ENCODE results near the gene LAMC2.

Gene LAMC2

DNA sequence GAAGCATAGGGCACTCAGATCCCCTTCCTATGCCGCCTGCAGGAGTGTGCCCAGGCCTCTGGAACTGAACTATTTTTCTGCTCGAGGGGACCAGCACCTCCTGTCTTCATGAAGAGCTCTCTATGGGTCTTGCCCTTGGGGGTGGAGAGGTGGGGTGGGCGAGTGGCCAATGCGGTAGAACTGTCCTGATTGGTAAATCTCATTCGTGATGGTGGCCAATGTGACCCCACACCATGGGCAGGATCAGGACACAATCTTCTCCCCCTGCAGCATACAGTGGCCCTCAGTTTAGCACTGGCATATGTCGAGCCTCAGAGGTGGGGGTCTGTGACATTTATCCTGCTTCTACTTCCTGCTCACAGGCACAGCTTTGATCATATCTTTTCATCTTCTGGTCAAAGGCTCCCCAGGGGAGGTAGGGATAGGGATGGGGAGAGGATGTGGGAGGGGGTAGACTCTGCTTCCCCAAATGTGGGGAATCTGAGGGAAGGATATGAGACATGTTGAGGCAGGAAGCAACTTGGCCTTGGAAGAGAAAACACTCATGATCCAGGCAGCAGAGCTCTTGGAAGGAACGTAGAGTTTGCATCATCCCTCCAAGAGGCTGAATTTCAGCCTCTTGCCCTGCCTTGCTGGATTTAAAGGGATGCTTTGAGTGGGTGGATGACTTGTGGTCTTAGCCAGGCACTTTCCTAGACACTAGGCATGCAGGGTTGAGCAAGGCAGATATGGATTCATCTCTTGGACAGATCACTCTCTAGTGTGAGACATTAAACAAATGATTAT lies 81.8 kb downstream of the LAMC2 start:
- Histone ChIP-seq H2AFZ (ENCODE audit: low read depth, low read length) (no peak overlapping the region), H3K4me2 (ENCODE audit: insufficient read depth, low read length) (no peak overlapping the region), H3K27me3 (ENCODE audit: insufficient read depth, low read length, poor library complexity) (peaks cover 27% of the 10 kb centered on the region), H3K27ac (ENCODE audit: low read length) (no peak overlapping the region), H3K9ac (ENCODE audit: low read depth, low read length) (no peak overlapping the region), H4K20me1 (ENCODE audit: insufficient read depth, low read length) (no peaks in the 10 kb centered on the region), H3K4me1 (ENCODE audit: insufficient read depth, low read length) (no peaks in the 10 kb centered on the region), H3K4me3 (ENCODE audit: low read depth in 1 of 2, low read length in 2 of 2) (no peak overlapping the region), H3K79me2 (ENCODE audit: insufficient read depth, low read length) (no peaks in the 10 kb centered on the region), H3K9me3 (ENCODE audit: insufficient read depth, low read length, severe bottlenecking) (no peaks in the 10 kb centered on the region), H3K36me3 (ENCODE audit: insufficient read depth, low read length) (no peaks in the 10 kb centered on the region)
- TF ChIP-seq EZH2 (IDR thresholded peaks at IDR 0.05; ENCODE audit: borderline replicate concordance, low read depth, low read length, severe bottlenecking) = no peak
- TF ChIP-seq, protein P1, sequence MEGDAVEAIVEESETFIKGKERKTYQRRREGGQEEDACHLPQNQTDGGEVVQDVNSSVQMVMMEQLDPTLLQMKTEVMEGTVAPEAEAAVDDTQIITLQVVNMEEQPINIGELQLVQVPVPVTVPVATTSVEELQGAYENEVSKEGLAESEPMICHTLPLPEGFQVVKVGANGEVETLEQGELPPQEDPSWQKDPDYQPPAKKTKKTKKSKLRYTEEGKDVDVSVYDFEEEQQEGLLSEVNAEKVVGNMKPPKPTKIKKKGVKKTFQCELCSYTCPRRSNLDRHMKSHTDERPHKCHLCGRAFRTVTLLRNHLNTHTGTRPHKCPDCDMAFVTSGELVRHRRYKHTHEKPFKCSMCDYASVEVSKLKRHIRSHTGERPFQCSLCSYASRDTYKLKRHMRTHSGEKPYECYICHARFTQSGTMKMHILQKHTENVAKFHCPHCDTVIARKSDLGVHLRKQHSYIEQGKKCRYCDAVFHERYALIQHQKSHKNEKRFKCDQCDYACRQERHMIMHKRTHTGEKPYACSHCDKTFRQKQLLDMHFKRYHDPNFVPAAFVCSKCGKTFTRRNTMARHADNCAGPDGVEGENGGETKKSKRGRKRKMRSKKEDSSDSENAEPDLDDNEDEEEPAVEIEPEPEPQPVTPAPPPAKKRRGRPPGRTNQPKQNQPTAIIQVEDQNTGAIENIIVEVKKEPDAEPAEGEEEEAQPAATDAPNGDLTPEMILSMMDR (IDR thresholded peaks at IDR 0.05; ENCODE audit: borderline replicate concordance, extremely low read depth, low read length, poor library complexity, severe bottlenecking) = no peak
- no peak for DNase-seq
- ATAC-seq (ENCODE audit: insufficient read depth, low read depth) = no peak

DNA sequence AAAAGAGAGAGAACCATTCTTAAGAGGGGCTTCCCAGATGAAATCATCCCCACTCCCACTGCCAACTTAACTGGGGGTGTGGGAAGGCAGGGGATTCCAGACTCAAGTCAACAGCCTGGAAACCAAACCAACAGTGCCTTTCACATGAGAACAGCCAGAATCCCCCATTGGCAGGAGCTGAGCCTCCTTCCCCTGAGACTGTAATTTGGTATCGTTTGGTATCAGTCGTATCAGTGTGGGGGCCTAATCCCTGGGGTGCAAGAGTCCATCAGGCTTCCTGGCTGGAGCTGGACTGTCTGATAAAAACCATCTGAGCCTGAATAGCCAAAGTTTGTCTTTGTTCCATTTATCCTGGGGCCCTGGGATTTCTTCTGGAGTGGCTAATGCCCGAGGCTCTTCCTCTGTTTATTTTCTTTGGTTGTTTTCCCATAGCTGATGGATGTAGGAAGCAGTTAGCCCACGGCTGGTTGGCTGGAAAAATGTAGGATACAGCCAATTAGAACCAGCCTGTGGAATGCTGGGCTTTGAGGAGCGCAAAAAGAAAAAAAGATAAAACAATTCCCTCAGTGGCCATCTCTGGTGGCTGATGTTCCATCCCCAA lies 84.6 kb downstream of the LAMC2 start:
- no peaks in the 10 kb centered on the region for H3K4me1 ChIP-seq (ENCODE audit: insufficient read depth, low read length)
- peaks cover 21% of the 10 kb centered on the region for H3K27me3 ChIP-seq (ENCODE audit: insufficient read depth, low read length, poor library complexity)
- no peaks in the 10 kb centered on the region for H3K36me3 ChIP-seq (ENCODE audit: insufficient read depth, low read length)
- no peak overlapping the region for H3K4me2 ChIP-seq (ENCODE audit: insufficient read depth, low read length)
- no peaks in the 10 kb centered on the region for H4K20me1 ChIP-seq (ENCODE audit: insufficient read depth, low read length)
- no peak overlapping the region for H3K4me3 ChIP-seq (ENCODE audit: low read depth in 1 of 2, low read length in 2 of 2)
- no peak overlapping the region for H3K27ac ChIP-seq (ENCODE audit: low read length)
- H3K9me3 ChIP-seq (ENCODE audit: insufficient read depth, low read length, severe bottlenecking) = no peaks in the 10 kb centered on the region
- H3K79me2 ChIP-seq (ENCODE audit: insufficient read depth, low read length) = no peaks in the 10 kb centered on the region
- no peak overlapping the region for H3K9ac ChIP-seq (ENCODE audit: low read depth, low read length)
- no peak overlapping the region for H2AFZ ChIP-seq (ENCODE audit: low read depth, low read length)
- no peak for TF ChIP-seq EZH2 (IDR thresholded peaks at IDR 0.05; ENCODE audit: borderline replicate concordance, low read depth, low read length, severe bottlenecking)
- TF ChIP-seq, protein P1 (IDR thresholded peaks at IDR 0.05; ENCODE audit: borderline replicate concordance, extremely low read depth, low read length, poor library complexity, severe bottlenecking) = no peak
- DNase-seq = no peak
- ATAC-seq (ENCODE audit: insufficient read depth, low read depth) = no peak

GRCh38 chr1:183272390-183272848 lies 86.4 kb downstream of the LAMC2 start:
- TF ChIP-seq EZH2 (IDR thresholded peaks at IDR 0.05; ENCODE audit: borderline replicate concordance, low read depth, low read length, severe bottlenecking) = no peak
- TF ChIP-seq, protein P1 (IDR thresholded peaks at IDR 0.05; ENCODE audit: borderline replicate concordance, extremely low read depth, low read length, poor library complexity, severe bottlenecking) = no peak
- ATAC-seq (ENCODE audit: insufficient read depth, low read depth) (no peak), DNase-seq (no peak)
- Histone ChIP-seq H3K9ac (ENCODE audit: low read depth, low read length) (no peak overlapping the region), H2AFZ (ENCODE audit: low read depth, low read length) (no peak overlapping the region), H3K27me3 (ENCODE audit: insufficient read depth, low read length, poor library complexity) (peaks cover 10% of the 10 kb centered on the region), H3K9me3 (ENCODE audit: insufficient read depth, low read length, severe bottlenecking) (no peaks in the 10 kb centered on the region), H4K20me1 (ENCODE audit: insufficient read depth, low read length) (no peaks in the 10 kb centered on the region), H3K79me2 (ENCODE audit: insufficient read depth, low read length) (no peaks in the 10 kb centered on the region), H3K36me3 (ENCODE audit: insufficient read depth, low read length) (no peaks in the 10 kb centered on the region), H3K4me3 (ENCODE audit: low read depth in 1 of 2, low read length in 2 of 2) (no peak overlapping the region), H3K4me2 (ENCODE audit: insufficient read depth, low read length) (no peak overlapping the region), H3K4me1 (ENCODE audit: insufficient read depth, low read length) (no peaks in the 10 kb centered on the region), H3K27ac (ENCODE audit: low read length) (no peak overlapping the region)
